Hematopoietic multipotent progenitor cell treated with erythropoietin and hydrocortisone succinate and interleukin-3 and kit ligand, for 8 days (in vitro differentiated cells): ENCODE measurements around the gene ZNF121.

Experiments
- DNase-seq: peaks from one replicate; pipeline ENCODE4 v3.0.0-alpha.2; 2015

ZNF121 gene

GRCh38 chr19:9538183-9539058 lies 45.9 kb downstream of the ZNF121 start, which contains the start of gene ZNF426:
Gene ZNF426 (minus strand): TSS chr19:9538645. CDS start chr19:9536232, 2,413 bp downstream.
- DNase-seq, result peak; percentile 92

- DNase-seq, result no peak
Observed at GRCh38 chr19:9535934-9536333, 48.4 kb downstream of the ZNF121 start.

GRCh38 chr19:9531933-9532332 lies 52.4 kb downstream of the ZNF121 start:
- no peak for DNase-seq

GRCh38 chr19:9528757-9529336 lies 55.5 kb downstream of the ZNF121 start:
- no peak for DNase-seq

GRCh38 chr19:9523885-9524474 lies 60.3 kb downstream of the ZNF121 start:
- no peak for DNase-seq
